Measurements from ENCODE around the gene SNAPIN.

The SNAPIN gene

DNA sequence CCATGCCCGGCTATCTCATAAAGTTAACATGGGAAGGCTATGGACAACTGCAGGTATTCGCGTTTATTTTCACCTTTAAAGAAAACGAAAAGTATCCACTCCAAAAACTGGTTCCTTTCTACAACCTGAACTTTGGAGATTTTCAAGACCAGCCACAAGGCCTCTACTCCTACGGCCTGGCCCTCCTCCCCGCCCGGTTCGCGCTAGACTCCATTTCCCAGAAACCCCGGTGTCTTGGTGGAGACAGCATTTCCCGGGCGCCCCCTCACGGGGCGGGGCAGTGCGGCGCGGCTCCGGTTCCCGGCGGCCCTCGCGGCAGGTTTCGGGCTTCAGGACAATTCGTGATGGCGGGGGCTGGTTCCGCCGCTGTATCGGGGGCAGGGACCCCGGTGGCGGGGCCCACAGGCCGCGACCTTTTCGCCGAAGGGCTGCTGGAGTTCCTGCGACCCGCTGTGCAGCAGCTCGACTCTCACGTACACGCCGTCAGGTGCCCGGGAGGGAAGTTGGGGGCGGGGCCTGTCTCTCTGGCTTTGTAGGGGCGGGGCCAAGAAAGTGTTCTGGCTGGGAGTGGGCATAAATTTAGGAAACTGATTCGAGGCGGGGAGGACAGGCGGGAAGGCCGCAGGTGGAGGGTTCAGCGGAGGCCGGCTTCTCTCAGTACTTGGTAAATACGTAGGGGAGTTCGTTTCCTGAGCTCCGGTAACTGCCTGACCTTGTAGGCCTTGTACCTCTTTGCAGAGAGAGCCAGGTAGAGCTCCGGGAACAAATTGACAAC lies at the start of gene SNAPIN:
Gene SNAPIN, plus strand, starts transcription at position 304 of the 775 bp plus-strand sequence. Its CDS starts 41 bp downstream, at position 345.
- DNase-seq, result peak; percentile 94

GRCh38 chr1:153608742-153609584 lies 49.5 kb upstream of the SNAPIN start:
- no peak for DNase-seq

- DNase-seq, result no peak
These were observed 49.0 kb upstream of the SNAPIN start for GRCh38 chr1:153609585-153609907.

DNA sequence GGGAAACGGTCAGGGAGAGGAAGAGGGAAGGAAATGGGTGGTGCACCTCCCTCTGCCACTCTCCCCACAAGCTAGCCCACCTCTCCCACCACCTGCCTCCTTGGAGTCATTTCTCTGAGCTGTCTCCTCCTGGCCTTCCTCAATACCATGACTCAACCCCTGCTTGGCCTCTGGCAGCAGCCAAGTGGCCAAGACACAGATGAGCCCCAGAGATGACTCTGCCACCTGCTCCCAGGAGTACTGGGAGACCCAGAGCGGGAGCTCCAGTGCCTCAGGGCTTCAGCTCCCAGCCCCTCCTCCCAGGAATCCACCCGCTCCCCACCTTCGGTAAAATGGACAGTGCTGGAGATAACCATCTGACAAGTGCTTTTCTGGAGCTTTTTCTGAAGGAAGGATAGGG lies 48.2 kb upstream of the SNAPIN start:
- DNase-seq, result no peak

DNA sequence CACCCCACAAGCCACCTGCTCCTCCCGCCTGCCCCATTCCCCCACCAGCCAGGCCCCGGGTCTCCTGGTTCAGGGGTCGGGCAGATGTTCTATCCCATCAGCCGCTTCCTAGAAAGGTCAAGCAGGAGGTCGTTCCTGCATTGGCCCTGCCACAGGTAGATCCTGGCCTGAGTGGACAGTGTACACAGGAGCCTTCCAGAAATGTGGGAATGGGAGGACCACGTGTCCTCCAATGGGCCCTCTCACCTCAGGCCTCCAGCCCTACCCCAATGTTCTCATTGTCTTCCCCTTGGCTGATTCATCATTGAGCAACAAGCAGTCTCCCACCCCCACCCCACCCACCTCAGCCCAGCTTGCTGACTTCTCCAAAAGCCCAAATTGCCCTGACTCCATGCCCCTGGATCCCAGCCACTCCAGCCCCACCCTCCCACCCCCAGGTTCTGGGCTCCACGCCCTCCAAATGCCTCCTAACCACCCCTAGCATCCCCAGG lies 47.6 kb upstream of the SNAPIN start:
- DNase-seq, result no peak

- no peak for DNase-seq
These were observed 47.1 kb upstream of the SNAPIN start for GRCh38 chr1:153611356-153611755.

DNA sequence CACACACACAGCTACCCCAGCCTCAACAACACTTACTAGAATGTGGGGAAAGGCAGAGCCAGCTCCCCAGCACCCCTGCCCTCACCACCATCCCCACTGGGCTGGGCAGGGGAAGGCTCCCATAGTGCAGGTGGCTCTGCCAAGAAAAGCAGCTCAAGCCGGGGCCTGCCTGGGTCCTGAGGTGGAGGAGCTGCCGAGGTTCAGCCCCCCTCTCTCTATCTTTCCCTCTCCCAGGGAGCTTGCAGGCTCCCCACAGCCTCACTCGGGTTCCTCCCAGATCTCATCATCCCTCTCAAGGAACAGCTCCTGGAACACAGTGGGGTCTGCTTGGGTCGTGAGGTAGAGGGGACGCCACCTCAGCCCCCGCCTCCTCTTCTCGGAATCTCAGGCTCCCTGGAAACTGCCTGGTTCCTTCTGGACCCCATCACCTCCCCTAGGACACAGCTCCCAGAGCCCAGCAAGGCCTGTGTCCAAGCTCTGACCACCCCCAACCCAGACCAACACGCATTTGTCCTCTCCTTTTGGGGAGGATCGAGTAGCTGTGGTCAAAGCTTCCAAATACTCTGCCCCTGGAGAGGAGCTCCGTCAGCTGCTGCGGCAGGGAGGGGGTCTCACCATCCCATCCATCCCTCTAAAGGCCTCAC lies 46.3 kb upstream of the SNAPIN start:
- no peak for DNase-seq

DNA sequence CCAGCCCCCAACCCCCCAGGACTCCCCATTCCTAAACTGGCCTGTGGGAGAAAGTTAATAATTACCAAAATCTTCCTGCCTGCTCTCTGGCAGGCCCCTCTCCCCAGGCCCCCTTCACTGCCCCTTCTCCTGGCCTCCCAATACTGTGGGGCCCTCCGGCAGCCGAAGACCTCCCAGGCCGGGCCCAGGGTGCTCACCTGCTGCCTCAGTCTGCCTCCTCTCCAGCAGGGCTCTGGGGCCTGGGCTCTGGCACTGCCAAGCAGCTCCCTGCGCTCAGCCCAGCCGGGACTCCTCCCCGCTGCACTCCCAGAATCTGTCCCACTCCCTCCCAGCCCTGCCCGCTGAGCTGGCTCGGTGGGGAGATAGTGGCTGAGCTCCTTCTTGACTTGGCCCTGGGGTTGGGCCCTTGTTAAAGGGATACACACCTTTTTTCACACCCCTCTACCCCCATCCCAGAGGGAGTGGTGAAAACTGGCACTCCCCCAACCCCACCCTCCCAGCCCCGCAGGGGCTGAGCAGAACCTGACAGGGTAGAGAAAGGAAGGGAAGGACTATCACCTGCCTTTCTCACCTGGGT lies 45.7 kb upstream of the SNAPIN start, which contains the start of gene S100A16:
Gene S100A16, minus strand, starts transcription at position 383 of the 577 bp plus-strand sequence. CDS start 4,986 bp downstream, outside the sequence.
- DNase-seq, result no peak

DNA sequence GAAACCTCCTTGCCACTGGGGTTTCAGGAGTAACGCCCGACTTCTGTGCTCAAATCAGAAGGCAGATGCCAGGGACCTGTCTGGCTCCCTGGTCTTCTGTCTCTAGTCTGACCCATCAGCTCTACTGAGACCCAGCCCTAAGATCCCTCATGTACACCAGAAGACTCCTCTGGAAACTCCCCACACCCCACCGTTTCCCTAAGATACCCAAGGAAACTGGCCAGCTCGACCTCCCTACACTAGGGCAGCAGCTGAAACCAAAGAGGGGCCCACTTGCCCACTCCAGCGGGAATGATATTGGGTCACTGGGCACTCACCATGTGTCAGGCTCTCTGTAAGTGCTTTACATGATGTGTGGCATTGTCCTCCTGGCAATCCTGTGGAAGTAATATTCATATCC lies 45.1 kb upstream of the SNAPIN start:
- no peak for DNase-seq

- no peak for DNase-seq
These were observed 44.2 kb upstream of the SNAPIN start for GRCh38 chr1:153614189-153614900.

DNA sequence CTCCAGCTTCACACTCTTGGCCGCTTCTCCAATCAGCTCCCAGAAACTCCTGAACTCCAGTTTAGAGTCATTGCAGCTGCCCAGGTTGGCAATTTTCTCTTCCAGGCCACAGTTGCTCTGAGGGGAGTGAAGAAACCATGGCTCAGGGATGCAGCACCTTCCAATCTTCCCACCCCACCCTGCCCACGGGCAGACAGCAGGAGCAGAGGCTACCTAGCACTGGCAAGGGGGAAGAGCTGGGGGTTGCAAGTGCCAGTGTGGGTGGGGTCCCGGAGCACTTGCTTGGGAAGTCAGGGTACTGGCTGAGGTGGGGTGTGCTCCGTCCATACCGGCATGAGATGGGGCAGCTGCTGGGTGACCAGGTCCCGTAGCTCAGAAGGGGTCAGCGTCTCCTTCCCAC lies 43.6 kb upstream of the SNAPIN start:
- DNase-seq, result no peak

DNA sequence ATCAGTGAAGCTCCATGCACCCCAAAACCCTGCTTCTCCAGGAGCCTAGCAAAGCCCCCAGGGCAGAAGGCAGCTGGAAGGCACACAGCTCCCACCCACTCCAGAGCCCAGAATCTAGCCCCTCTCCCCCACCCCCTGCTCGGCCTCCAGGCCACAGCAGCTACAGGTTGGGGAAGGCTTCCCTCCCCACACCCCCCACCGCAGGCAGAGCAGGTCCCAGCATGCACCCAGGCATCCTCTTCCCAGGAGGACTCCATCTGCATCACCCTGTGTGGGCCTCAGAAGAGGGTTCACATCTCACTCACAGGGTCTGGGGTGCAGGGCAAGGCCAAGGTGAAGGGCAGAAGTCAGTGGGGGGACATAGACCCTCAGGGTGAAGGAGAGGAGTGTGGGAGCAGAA lies 43.1 kb upstream of the SNAPIN start:
- DNase-seq, result no peak

GRCh38 chr1:153616144-153616916 lies 42.2 kb upstream of the SNAPIN start, which contains the start of gene S100A14:
S100A14 (minus strand) TSS chr1:153616325; CDS start chr1:153615858, 467 bp downstream.
- DNase-seq, result no peak

- no peak for DNase-seq
These were observed 41.6 kb upstream of the SNAPIN start for GRCh38 chr1:153616917-153617311.

DNA sequence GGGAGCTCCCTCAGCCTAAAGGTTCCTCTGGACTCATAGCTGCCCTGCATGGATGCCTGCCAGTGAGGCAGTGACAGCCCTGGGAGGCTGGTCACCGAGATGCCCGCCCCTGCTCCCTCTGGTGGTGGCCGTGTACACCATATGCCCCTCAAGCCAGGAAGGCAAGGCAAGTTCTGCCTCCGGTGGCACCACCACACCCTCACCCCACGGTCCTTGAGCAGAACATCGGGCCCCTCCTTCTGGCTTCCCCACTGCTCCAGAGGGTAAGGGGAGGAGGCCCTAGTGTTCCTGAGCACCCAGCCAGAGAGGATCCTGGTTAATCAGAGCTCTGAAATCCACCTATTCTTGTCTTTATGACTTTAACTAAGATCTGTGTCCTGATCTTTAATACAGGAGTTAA lies 40.8 kb upstream of the SNAPIN start:
- DNase-seq, result peak; percentile 72

GRCh38 chr1:153619171-153619570 lies 39.3 kb upstream of the SNAPIN start:
- DNase-seq, result no peak

DNA sequence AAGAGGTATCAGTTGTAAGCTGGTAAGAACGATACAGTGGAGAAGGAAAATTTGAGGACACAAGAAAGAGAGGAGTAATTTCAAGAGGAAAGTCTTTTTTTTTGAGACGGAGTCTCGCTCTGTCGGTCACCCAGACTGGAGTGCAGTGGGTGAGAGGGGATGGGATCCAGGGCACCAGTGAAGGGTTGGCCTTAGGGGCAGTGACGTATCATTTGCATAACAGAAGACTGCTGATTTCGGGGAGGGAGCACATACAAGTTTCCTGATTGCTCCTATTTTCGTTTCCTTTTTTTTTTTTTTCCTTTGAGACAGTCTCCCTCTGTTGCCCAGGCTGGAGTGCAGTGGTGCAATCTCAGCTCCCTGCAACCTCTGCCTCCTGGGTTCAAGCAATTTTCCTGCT lies 35.4 kb upstream of the SNAPIN start:
- no peak for DNase-seq

DNA sequence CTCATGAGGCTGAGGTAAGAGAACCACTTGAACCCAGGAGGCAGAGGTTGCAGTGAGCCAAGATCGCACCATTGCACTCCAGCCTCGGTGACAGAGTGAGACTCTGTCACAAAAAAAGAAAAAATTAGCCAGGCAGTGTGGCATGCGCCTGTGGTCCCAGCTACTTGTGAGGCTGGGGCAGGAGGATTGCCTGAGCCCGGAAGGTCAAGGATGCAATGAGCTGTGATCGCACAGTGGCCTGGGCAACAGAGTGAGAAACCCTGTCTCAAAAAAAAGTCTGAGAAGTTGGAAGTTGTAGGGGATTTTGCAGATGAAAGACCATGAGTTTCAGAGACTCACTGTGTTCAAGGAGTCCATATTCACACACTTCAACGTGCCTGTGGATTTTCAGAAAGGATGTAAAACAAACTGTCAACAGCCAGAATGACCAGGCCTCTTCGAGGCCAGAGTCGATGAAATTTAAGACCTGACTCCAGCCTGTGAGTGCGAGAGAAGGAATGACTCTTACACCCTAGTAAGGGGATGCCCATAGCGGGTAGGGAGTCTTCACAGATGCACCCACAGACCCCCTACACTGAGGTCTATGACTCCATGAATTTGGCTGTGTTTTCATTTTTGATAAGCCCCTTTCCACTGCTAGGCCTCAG lies 33.4 kb upstream of the SNAPIN start:
- DNase-seq, result no peak

DNA sequence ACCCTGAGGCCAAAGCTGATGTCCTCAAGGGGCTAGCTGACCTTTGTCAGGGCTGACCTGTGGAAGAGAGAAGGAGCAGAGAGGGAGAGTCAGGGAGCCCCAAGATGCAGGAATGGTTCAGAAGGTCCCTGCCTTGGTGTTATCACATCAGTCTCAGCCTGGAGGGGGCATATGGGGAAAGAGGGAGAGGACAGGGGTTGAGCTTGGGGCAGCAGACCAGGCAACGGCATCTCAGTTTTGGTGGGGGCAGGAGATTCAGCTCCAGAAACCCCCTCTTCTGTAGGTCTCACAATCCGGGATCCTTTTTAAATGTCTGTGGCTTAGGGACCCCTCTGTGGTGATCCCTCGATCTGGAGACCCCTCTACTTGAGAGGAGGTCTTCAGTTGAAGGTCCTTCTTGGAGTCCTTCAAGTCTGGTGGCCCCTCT lies 32.0 kb upstream of the SNAPIN start:
- DNase-seq, result no peak

DNA sequence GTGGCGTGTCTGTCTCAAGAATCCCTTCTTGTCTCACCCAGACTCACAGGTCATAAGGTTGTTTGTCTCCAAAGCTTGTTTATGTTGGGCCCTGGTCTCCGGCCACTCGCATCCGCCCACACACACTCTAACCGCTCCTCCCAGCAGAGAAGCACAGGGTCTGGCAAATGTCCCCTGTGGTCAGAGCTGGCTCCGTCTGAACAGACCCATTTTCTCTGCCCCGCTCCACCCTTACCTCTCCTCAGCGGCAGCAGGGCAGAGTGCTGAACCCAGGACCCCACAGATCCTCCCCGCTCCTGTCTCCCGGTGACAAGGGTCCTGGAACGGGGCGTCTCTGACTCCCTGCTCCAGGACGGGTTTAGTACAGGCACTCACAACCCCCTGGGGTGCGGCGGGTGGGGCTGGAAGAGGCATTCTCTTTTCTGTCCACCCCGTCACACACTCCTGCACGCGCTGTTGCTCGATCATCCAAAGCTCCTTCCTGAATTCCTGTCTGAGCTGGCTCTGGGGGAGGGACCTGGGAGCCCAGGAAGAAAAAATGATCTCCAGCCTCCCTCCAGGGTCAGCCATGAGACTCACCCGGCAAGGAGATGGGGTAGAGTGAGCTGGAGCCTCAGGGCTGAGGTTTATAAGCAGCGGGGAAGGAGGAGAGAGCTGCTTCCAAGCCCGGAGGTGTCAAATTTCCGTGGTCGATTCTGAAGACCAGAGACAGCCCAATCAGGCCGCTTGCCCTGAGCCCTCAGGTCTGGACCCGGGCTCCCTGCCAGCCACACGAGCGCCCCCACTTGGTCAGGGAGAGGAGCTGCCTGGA lies 31.4 kb upstream of the SNAPIN start, which contains the start of gene S100A13:
Gene S100A13, minus strand, starts transcription at position 602 of the 811 bp plus-strand sequence. CDS start 1,033 bp downstream, outside the sequence.
- no peak for DNase-seq
